Measurements from ENCODE around the gene AHCYL1. TPM values are rescaled to one million over a fixed set of nuclear protein-coding genes. Genes with fewer than 3 reads are reported as not detected.
A peak's percentile ranks its signal among the peaks of the same experiment; 100 is the strongest.

The AHCYL1 gene
- total RNA-seq, 1 donor from 2014 or later, result 65.5 TPM

- H3K4me3 Mint-ChIP-seq, result no peak overlapping the region
- peaks cover 35% of the 10 kb centered on the region for H3K27me3 Mint-ChIP-seq (ENCODE audit: insufficient read depth, low read depth)
Observed at GRCh38 chr1:110063781-110064180, 79.2 kb downstream of the AHCYL1 start.

DNA sequence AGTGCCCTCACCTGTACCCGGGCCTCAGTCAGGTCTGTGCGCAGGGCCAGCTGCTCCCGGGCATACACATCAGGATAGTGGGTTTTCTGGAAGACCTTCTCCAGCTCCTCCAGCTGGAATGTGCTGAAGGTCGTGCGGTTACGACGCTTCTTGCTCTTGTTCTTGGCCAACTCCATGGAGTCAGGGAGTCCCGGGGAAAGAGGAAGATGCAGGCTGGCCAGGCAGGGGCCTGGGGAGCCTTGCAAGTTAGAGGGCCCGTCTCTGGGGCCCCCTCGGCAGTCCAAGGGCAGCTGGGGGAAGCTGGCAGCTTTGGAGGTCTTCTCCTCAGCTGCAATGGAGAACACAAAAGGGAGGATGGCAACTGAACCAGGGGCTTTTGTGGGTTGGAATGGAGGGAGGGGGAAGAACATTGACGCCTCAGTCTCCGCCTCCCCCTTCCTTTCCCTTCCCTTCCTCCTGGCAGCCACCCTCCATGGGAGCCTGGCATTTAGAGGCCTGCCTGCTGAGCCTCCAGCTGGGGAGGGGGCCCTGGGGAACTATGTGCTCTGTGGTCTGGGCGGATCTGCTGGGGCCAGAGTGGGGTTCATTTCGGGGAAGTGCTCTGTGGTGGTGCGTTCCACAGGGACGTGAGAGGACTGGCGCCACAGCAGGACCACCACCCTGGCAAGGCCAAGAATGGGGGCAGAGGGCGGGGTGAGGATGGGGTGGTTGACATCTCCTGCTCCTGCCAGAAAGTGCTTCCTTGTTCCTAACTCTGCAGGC, 80.2 kb downstream of the AHCYL1 start:
- Histone ChIP-seq H3K27me3 (peaks cover 58% of the 10 kb centered on the region), H4K20me1 (ENCODE audit: low read depth) (peaks cover 83% of the 10 kb centered on the region), H3K4me3 (no peak overlapping the region), H3K27ac (no peak overlapping the region), H3K4me2 (no peak overlapping the region), H3K36me3 (no peaks in the 10 kb centered on the region), H3F3A (ENCODE audit: low read depth) (peaks cover 10% of the 10 kb centered on the region), H3K9me3 (ENCODE audit: low read depth) (no peaks in the 10 kb centered on the region), H3K79me2 (ENCODE audit: low read depth) (no peaks in the 10 kb centered on the region), H3K9ac (no peak overlapping the region), H2AFZ (replicated peaks) (no peak overlapping the region), H3K4me1 (peaks cover 3% of the 10 kb centered on the region)
- no peak overlapping the region for H3K4me3 Mint-ChIP-seq
- peaks cover 13% of the 10 kb centered on the region for H3K36me3 Mint-ChIP-seq
- H3K27me3 Mint-ChIP-seq (ENCODE audit: insufficient read depth, low read depth), result peaks cover 41% of the 10 kb centered on the region
- H3K4me1 Mint-ChIP-seq, result peaks cover 7% of the 10 kb centered on the region
- DNase-seq (ENCODE audit: low spot score), result no peak
- H3K27ac Mint-ChIP-seq, result no peak overlapping the region
- no peak for TF ChIP-seq EZH2phosphoT487 (IDR thresholded peaks at IDR 0.05)
- TF ChIP-seq, protein P1, sequence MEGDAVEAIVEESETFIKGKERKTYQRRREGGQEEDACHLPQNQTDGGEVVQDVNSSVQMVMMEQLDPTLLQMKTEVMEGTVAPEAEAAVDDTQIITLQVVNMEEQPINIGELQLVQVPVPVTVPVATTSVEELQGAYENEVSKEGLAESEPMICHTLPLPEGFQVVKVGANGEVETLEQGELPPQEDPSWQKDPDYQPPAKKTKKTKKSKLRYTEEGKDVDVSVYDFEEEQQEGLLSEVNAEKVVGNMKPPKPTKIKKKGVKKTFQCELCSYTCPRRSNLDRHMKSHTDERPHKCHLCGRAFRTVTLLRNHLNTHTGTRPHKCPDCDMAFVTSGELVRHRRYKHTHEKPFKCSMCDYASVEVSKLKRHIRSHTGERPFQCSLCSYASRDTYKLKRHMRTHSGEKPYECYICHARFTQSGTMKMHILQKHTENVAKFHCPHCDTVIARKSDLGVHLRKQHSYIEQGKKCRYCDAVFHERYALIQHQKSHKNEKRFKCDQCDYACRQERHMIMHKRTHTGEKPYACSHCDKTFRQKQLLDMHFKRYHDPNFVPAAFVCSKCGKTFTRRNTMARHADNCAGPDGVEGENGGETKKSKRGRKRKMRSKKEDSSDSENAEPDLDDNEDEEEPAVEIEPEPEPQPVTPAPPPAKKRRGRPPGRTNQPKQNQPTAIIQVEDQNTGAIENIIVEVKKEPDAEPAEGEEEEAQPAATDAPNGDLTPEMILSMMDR (IDR thresholded peaks at IDR 0.05), result no peak
- no peak for TF ChIP-seq EZH2 (IDR thresholded peaks at IDR 0.05)
- no peaks in the 10 kb centered on the region for H3K9me3 Mint-ChIP-seq

More at GRCh38 chr1:110063781-110064180, 79.2 kb downstream of the AHCYL1 start:
- H3K4me3 ChIP-seq, result no peak overlapping the region
- no peak overlapping the region for H3K4me2 ChIP-seq
- no peak overlapping the region for H3K27ac ChIP-seq
- no peak overlapping the region for H3K9ac ChIP-seq
- H2AFZ ChIP-seq (replicated peaks), result no peak overlapping the region
- no peak for DNase-seq (ENCODE audit: low spot score)
- H3K36me3 ChIP-seq, result no peaks in the 10 kb centered on the region
- no peaks in the 10 kb centered on the region for H3K79me2 ChIP-seq (ENCODE audit: low read depth)
- Mint-ChIP-seq H3K27ac (peak overlapping the region; percentile 46), H3K4me1 (peaks cover 7% of the 10 kb centered on the region), H3K36me3 (peaks cover 16% of the 10 kb centered on the region), H3K9me3 (no peaks in the 10 kb centered on the region)
- no peaks in the 10 kb centered on the region for H3K4me1 ChIP-seq
- peaks cover 49% of the 10 kb centered on the region for H3K27me3 ChIP-seq
- TF ChIP-seq, protein P1 (IDR thresholded peaks at IDR 0.05), result no peak
- TF ChIP-seq EZH2 (IDR thresholded peaks at IDR 0.05), result no peak
- no peaks in the 10 kb centered on the region for H3K9me3 ChIP-seq (ENCODE audit: low read depth)
- peaks cover 5% of the 10 kb centered on the region for H3F3A ChIP-seq (ENCODE audit: low read depth)
- H4K20me1 ChIP-seq (ENCODE audit: low read depth), result peaks cover 73% of the 10 kb centered on the region

- TF ChIP-seq EZH2phosphoT487 (IDR thresholded peaks at IDR 0.05), result no peak
- TF ChIP-seq, protein P1 (IDR thresholded peaks at IDR 0.05), result no peak
- no peak overlapping the region for H3K4me3 Mint-ChIP-seq
- no peak for DNase-seq (ENCODE audit: low spot score)
- H3K9me3 ChIP-seq (ENCODE audit: low read depth), result no peaks in the 10 kb centered on the region
- peaks cover 7% of the 10 kb centered on the region for H3K4me1 Mint-ChIP-seq
- no peak overlapping the region for H3K4me3 ChIP-seq
- peaks cover 8% of the 10 kb centered on the region for H3K36me3 Mint-ChIP-seq
- no peak overlapping the region for H2AFZ ChIP-seq (replicated peaks)
- no peak overlapping the region for H3K4me2 ChIP-seq
- H4K20me1 ChIP-seq (ENCODE audit: low read depth), result peaks cover 77% of the 10 kb centered on the region
- H3K9me3 Mint-ChIP-seq, result no peaks in the 10 kb centered on the region
- H3K9ac ChIP-seq, result no peak overlapping the region
- H3K4me1 ChIP-seq, result peaks cover 9% of the 10 kb centered on the region
- H3K27me3 ChIP-seq, result peaks cover 69% of the 10 kb centered on the region
- H3F3A ChIP-seq (ENCODE audit: low read depth), result peaks cover 14% of the 10 kb centered on the region
- no peak overlapping the region for H3K27ac ChIP-seq
- H3K27me3 Mint-ChIP-seq (ENCODE audit: insufficient read depth, low read depth), result peaks cover 46% of the 10 kb centered on the region
- H3K79me2 ChIP-seq (ENCODE audit: low read depth), result no peaks in the 10 kb centered on the region
- no peaks in the 10 kb centered on the region for H3K36me3 ChIP-seq
- H3K27ac Mint-ChIP-seq, result no peak overlapping the region
Observed at GRCh38 chr1:110065841-110066240, 81.3 kb downstream of the AHCYL1 start.

Data from neural progenitor cell (in vitro differentiated cells).